A673 (cell line): ENCODE results near the gene LURAP1L. TPM values are rescaled to one million over a fixed set of nuclear protein-coding genes. Genes with fewer than 3 reads are reported as not detected.

Source experiments
- BruUV-seq: library from RNA; stranded (reverse); fragments of 400-500 nt; replicated peaks from 2 replicates; lab custom pipeline; 2021; lab: Mats Ljungman, UMichigan
- CTCF ChIA-PET: fragments of 300-600 bp; sonication (Branson Sonifier 250); formaldehyde crosslinking; loops from one replicate; lab custom pipeline; 2022; ENCODE audit warnings: antibody characterized with exemption; lab: Charles Lee
- POLR2A ChIA-PET: fragments of 300-600 bp; sonication (Branson Sonifier 250); formaldehyde crosslinking; loops from one replicate; lab custom pipeline; 2022; ENCODE audit warnings: antibody characterized with exemption; ENCODE audit not compliant: low non-redundant PET; lab: Charles Lee
- DNase-seq: peaks from one replicate; pipeline ENCODE4 v3.0.0-alpha.2; 2015; ENCODE audit warnings: low spot score
- H3K27ac ChIP-seq: fragments of 200-600 bp; sonication (generic); 2 replicates; pipeline ENCODE4 v1.5.1; 2016; ENCODE audit warnings: mixed run types, low read depth, mild to moderate bottlenecking, mixed read lengths, antibody characterized with exemption, low read length; ENCODE audit not compliant: poor library complexity, severe bottlenecking
- H3K27me3 ChIP-seq: fragments of 200-600 bp; sonication (generic); replicated peaks from 2 replicates; pipeline ENCODE4 v1.6.1; 2017; ENCODE audit warnings: mixed run types, low read depth, mild to moderate bottlenecking, mixed read lengths, antibody characterized with exemption, low read length; ENCODE audit not compliant: insufficient read depth, poor library complexity
- H3K36me3 ChIP-seq: fragments of 200-600 bp; sonication (generic); 2 replicates; pipeline ENCODE4 v1.6.1; 2016; ENCODE audit warnings: mixed run types, mild to moderate bottlenecking, mixed read lengths, antibody characterized with exemption, low read length; ENCODE audit not compliant: insufficient read depth, poor library complexity, severe bottlenecking
- H3K4me1 ChIP-seq: fragments of 200-600 bp; sonication (generic); 2 replicates; pipeline ENCODE4 v1.6.1; 2017; ENCODE audit warnings: mixed run types, mild to moderate bottlenecking, mixed read lengths, antibody characterized with exemption, low read length; ENCODE audit not compliant: insufficient read depth, poor library complexity, severe bottlenecking
- H3K4me3 ChIP-seq: fragments of 200-600 bp; sonication (generic); 2 replicates; pipeline ENCODE4 v1.5.1; 2016; ENCODE audit warnings: low read depth, mixed run types, mild to moderate bottlenecking, mixed read lengths, low read length; ENCODE audit not compliant: poor library complexity, severe bottlenecking
- H3K9me3 ChIP-seq: fragments of 200-600 bp; sonication (generic); 2 replicates; pipeline ENCODE4 v1.6.1; 2016; ENCODE audit warnings: mixed run types, low read depth, mild to moderate bottlenecking, mixed read lengths, antibody characterized with exemption, low read length; ENCODE audit not compliant: poor library complexity, severe bottlenecking
- CTCF ChIP-seq: fragments of 300-800, 200-600 bp; sonication (generic); conservative IDR thresholded peaks from 2 replicates; pipeline ENCODE4 v1.5.1; 2017; ENCODE audit warnings: low read depth, mild to moderate bottlenecking, antibody characterized with exemption, low read length, moderate library complexity, mixed read lengths
- EZH2 ChIP-seq: fragments of 200-600 bp; sonication (generic); IDR thresholded peaks from 2 replicates; pipeline ENCODE4 v1.6.1; 2017; ENCODE audit warnings: borderline replicate concordance, low read depth, mild to moderate bottlenecking, mixed read lengths, antibody characterized with exemption, low read length; ENCODE audit not compliant: poor library complexity, severe bottlenecking
- intact Hi-C: fragments of 100-400 bp; cut with micrococcal nuclease; formaldehyde crosslinking; loops from one replicate; pipeline ENCODE4 v1.10.0; 2022; ENCODE audit not compliant: unreplicated experiment
- total RNA-seq: library from RNA; stranded (reverse); gene quantifications from 2 replicates; pipeline ENCODE4 v1.2.3, GENCODE V29; 2021

LURAP1L gene
- total RNA-seq, 1 experiment from 2014 or later: 0.60 TPM

GRCh38 chr9:12846035-12846434 is 71.2 kb downstream of the LURAP1L start:
- POLR2A ChIA-PET: no interaction called here
- intact Hi-C loops: no loop called here
- TF ChIP-seq CTCF (no peak), EZH2 (no peak)

DNA sequence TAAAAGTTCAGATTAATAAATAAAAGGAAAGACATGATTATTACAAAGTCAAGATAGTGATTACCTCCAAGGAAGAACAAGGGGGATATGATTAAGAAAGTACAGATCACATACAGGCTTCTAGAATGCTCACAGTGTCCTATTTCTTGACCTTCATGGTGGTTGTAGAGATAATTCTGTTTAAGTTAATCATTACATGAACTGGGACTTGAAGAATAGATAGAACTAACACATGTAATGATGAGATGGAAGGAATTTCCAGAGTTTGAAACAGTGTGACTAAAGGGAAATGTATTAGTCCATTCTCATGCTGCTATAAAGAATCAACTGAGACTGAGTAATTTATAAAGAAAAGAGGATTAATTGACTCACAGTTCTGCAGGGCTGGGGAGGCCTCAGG is 72.7 kb downstream of the LURAP1L start:
- ChIA-PET CTCF (no interaction called here), POLR2A (no interaction called here)
- intact Hi-C loops: no loop called here
- no TSS peak for BruUV-seq
- no peaks in the 10 kb centered on the region for H3K27me3 ChIP-seq
- no peak overlapping the region for H3K27ac ChIP-seq
- no peak for DNase-seq
- no peak overlapping the region for H3K4me3 ChIP-seq
- H3K36me3 ChIP-seq: no peaks in the 10 kb centered on the region
- TF ChIP-seq CTCF (no peak), EZH2 (no peak)
- no peaks in the 10 kb centered on the region for H3K4me1 ChIP-seq
- no peaks in the 10 kb centered on the region for H3K9me3 ChIP-seq

More at GRCh38 chr9:12846035-12846434, 71.2 kb downstream of the LURAP1L start:
- Histone ChIP-seq H3K4me3 (no peak overlapping the region), H3K27me3 (no peaks in the 10 kb centered on the region), H3K4me1 (no peaks in the 10 kb centered on the region), H3K27ac (no peak overlapping the region), H3K36me3 (no peaks in the 10 kb centered on the region), H3K9me3 (no peaks in the 10 kb centered on the region)
- no peak for DNase-seq
- BruUV-seq: no TSS peak
- CTCF ChIA-PET: no interaction called here

DNA sequence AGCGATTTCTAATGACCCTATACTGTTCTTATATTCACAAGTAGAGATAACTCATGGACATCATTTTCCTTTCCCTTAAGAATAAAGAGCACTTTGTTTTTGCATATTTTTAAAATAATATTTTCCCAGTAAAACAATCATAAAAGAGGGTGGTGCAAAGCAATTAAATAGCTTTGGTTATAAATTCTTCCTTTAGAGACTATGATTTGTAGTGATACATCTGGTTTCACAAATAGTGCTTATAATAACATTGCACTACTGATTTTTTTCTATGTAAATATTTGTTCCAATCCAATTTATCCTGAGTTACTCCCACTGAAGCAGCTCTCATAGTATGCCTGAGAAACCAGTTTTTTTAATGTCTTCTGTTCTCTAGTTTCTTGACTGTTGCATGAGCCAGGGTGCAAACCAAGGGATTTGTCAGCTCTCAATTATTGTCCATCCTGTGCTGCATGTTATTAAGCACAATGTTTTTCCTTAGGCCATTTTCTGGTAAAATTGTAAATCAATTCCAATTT is 74.7 kb downstream of the LURAP1L start:
- intact Hi-C loops: no loop called here
- no peaks in the 10 kb centered on the region for H3K27me3 ChIP-seq
- H3K4me1 ChIP-seq: no peaks in the 10 kb centered on the region
- no peaks in the 10 kb centered on the region for H3K36me3 ChIP-seq
- TF ChIP-seq CTCF (no peak), EZH2 (no peak)
- POLR2A ChIA-PET: no interaction called here
- CTCF ChIA-PET: no interaction called here
- no peaks in the 10 kb centered on the region for H3K9me3 ChIP-seq
- H3K4me3 ChIP-seq: no peak overlapping the region
- no peak for DNase-seq
- no peak overlapping the region for H3K27ac ChIP-seq
- BruUV-seq: no TSS peak
